ENCODE results near the gene PTER. TPM values are rescaled to one million over a fixed set of nuclear protein-coding genes. Genes with fewer than 3 reads are reported as not detected.

Gene PTER
- total and polyA plus RNA-seq, 2 donors from 2014 or later = 16.2 to 22.2 TPM

DNA sequence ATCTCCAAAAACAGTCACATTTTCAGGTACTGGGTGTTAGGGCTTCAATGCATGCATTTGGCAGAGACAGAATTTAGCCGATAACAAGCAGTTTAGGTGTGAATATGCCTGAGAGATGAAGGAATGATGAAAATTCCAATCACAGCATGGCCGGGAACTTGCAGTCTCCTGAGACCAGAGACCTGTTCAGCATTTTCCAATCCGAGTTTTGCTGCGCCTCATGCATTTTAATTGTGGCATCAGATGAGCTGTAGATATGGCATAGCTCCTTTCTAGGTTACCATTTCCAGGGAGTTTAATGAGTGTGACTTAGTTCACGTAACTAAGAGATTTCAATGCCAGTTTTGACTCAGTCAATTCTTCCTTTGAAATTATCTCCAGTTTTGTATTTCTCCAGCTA lies 99.3 kb downstream of the PTER start:
- intact Hi-C loops (cut with DNase I) = no loop called here
- Histone ChIP-seq H3K27me3 (ENCODE audit: control insufficient read depth, insufficient read depth, low read length) (no peaks in the 10 kb centered on the region), H3K9ac (ENCODE audit: low read length in 3 of 3) (no peak overlapping the region), H3K27ac (ENCODE audit: low read depth in 2 of 2, low read length in 2 of 2) (no peak overlapping the region), H3K4me1 (ENCODE audit: control insufficient read depth in 2 of 3, insufficient read depth in 2 of 3, low read depth in 1 of 3, low read length in 3 of 3) (no peaks in the 10 kb centered on the region), H3K4me3 (ENCODE audit: low read length in 3 of 3) (no peak overlapping the region), H3K36me3 (ENCODE audit: control insufficient read depth in 2 of 3, insufficient read depth in 3 of 3, low read length in 3 of 3) (no peaks in the 10 kb centered on the region), H3K9me3 (ENCODE audit: control insufficient read depth in 2 of 3, insufficient read depth in 1 of 3, low read length in 3 of 3) (no peaks in the 10 kb centered on the region)
- FAIRE-seq (no peak), DNase-seq (no peak)
- no peak for TF ChIP-seq CTCF (IDR thresholded peaks at IDR 0.05; ENCODE audit: borderline replicate concordance, extremely low read depth, insufficient read depth)

DNA sequence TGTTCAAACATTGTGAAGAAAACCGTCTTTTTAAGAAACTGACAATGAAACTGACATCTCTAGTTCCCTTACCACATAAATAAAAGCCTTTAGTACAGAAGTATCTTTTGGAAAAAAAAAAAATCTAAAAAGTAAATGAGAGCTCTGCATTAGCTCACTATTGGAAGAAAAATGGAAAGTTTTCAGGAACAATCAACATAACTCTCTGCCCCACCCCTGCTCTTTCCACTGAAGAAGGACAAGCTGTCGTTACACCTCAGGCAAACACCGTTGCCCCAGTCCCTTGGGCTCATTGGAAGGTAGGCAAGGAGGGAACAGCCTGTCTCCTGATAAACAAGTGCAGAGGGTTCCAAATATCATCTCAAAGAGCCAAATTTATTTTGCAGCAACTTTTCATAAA lies 107.3 kb downstream of the PTER start:
- FAIRE-seq = no peak
- H3K4me3 ChIP-seq (ENCODE audit: low read length in 3 of 3) = no peak overlapping the region
- intact Hi-C loops (cut with DNase I) = no loop called here

GRCh38 chr10:16544591-16544990 lies 107.8 kb downstream of the PTER start:
- Histone ChIP-seq H3K9me3 (ENCODE audit: control insufficient read depth in 2 of 3, insufficient read depth in 1 of 3, low read length in 3 of 3) (no peaks in the 10 kb centered on the region), H3K4me3 (ENCODE audit: low read length in 3 of 3) (no peak overlapping the region), H3K27ac (ENCODE audit: low read depth in 2 of 2, low read length in 2 of 2) (no peak overlapping the region), H3K27me3 (ENCODE audit: control insufficient read depth, insufficient read depth, low read length) (no peaks in the 10 kb centered on the region), H3K9ac (ENCODE audit: low read length in 3 of 3) (no peak overlapping the region), H3K36me3 (ENCODE audit: control insufficient read depth in 2 of 3, insufficient read depth in 3 of 3, low read length in 3 of 3) (no peaks in the 10 kb centered on the region), H3K4me1 (ENCODE audit: control insufficient read depth in 2 of 3, insufficient read depth in 2 of 3, low read depth in 1 of 3, low read length in 3 of 3) (no peaks in the 10 kb centered on the region)
- FAIRE-seq (no peak), DNase-seq (no peak)
- TF ChIP-seq CTCF (IDR thresholded peaks at IDR 0.05; ENCODE audit: borderline replicate concordance, extremely low read depth, insufficient read depth) = no peak
- intact Hi-C loops (cut with DNase I) = no loop called here

More for the DNA sequence above, 107.3 kb downstream of the PTER start:
- Histone ChIP-seq H3K27me3 (ENCODE audit: control insufficient read depth, insufficient read depth, low read length) (no peaks in the 10 kb centered on the region), H3K27ac (ENCODE audit: low read depth in 2 of 2, low read length in 2 of 2) (no peak overlapping the region), H3K9ac (ENCODE audit: low read length in 3 of 3) (no peak overlapping the region), H3K4me1 (ENCODE audit: control insufficient read depth in 2 of 3, insufficient read depth in 2 of 3, low read depth in 1 of 3, low read length in 3 of 3) (no peaks in the 10 kb centered on the region), H3K9me3 (ENCODE audit: control insufficient read depth in 2 of 3, insufficient read depth in 1 of 3, low read length in 3 of 3) (no peaks in the 10 kb centered on the region), H3K36me3 (ENCODE audit: control insufficient read depth in 2 of 3, insufficient read depth in 3 of 3, low read length in 3 of 3) (no peaks in the 10 kb centered on the region)
- no peak for TF ChIP-seq CTCF (IDR thresholded peaks at IDR 0.05; ENCODE audit: borderline replicate concordance, extremely low read depth, insufficient read depth)
- no peak for DNase-seq

GRCh38 chr10:16545116-16545736 lies 108.4 kb downstream of the PTER start:
- FAIRE-seq (no peak), DNase-seq (peak in 2 of 5 donors; percentile 10 to 30)
- peak; percentile 45 for TF ChIP-seq CTCF (IDR thresholded peaks at IDR 0.05; ENCODE audit: borderline replicate concordance, extremely low read depth, insufficient read depth)

More at GRCh38 chr10:16545116-16545736, 108.4 kb downstream of the PTER start:
- Histone ChIP-seq H3K9ac (ENCODE audit: low read length in 3 of 3) (no peak overlapping the region), H3K36me3 (ENCODE audit: control insufficient read depth in 2 of 3, insufficient read depth in 3 of 3, low read length in 3 of 3) (no peaks in the 10 kb centered on the region), H3K9me3 (ENCODE audit: control insufficient read depth in 2 of 3, insufficient read depth in 1 of 3, low read length in 3 of 3) (no peaks in the 10 kb centered on the region), H3K27me3 (ENCODE audit: control insufficient read depth, insufficient read depth, low read length) (no peaks in the 10 kb centered on the region), H3K27ac (ENCODE audit: low read depth in 2 of 2, low read length in 2 of 2) (no peak overlapping the region), H3K4me1 (ENCODE audit: control insufficient read depth in 2 of 3, insufficient read depth in 2 of 3, low read depth in 1 of 3, low read length in 3 of 3) (no peaks in the 10 kb centered on the region), H3K4me3 (ENCODE audit: low read length in 3 of 3) (no peak overlapping the region)
- intact Hi-C loops (cut with DNase I) = no loop called here
